Fibroblast of mammary gland (primary cell): ENCODE data around the gene PROSER3.

Experiments used
- DNase-seq: peaks from one replicate; pipeline ENCODE4 v3.0.0-alpha.2; 2010; ENCODE audit warnings: low read depth
- H3K4me3 ChIP-seq: 2 replicates; pipeline ENCODE4 v1.5.1; 2011; ENCODE audit warnings: low read depth, mild to moderate bottlenecking, low read length, moderate library complexity; ENCODE audit not compliant: control insufficient read depth
- CTCF ChIP-seq: conservative IDR thresholded peaks from 2 replicates; pipeline ENCODE4 v1.5.1; 2011; ENCODE audit warnings: low read depth, low read length, inconsistent platforms; ENCODE audit not compliant: control insufficient read depth, insufficient read depth

The PROSER3 gene

GRCh38 chr19:35777086-35777841 lies 19.3 kb downstream of the PROSER3 start:
- no peak for TF ChIP-seq CTCF
- H3K4me3 ChIP-seq, result no peak overlapping the region
- DNase-seq, result no peak

GRCh38 chr19:35777961-35778360 lies 20.0 kb downstream of the PROSER3 start:
- H3K4me3 ChIP-seq, result no peak overlapping the region
- DNase-seq, result no peak
- no peak for TF ChIP-seq CTCF

- H3K4me3 ChIP-seq, result no peak overlapping the region
- no peak for DNase-seq
- no peak for TF ChIP-seq CTCF
Observed at GRCh38 chr19:35779033-35779432, 21.1 kb downstream of the PROSER3 start.

GRCh38 chr19:35780058-35780457 lies 22.1 kb downstream of the PROSER3 start:
- no peak overlapping the region for H3K4me3 ChIP-seq
- TF ChIP-seq CTCF, result no peak
- DNase-seq, result no peak

- no peak for DNase-seq
- no peak for TF ChIP-seq CTCF
- H3K4me3 ChIP-seq, result no peak overlapping the region
Observed at GRCh38 chr19:35780717-35781116, 22.7 kb downstream of the PROSER3 start.

GRCh38 chr19:35781650-35782049 lies 23.7 kb downstream of the PROSER3 start:
- H3K4me3 ChIP-seq, result no peak overlapping the region
- no peak for DNase-seq
- TF ChIP-seq CTCF, result no peak
